SK-N-SH treated with all-trans-retinoic acid at 6 μM for 48 hours (cell line): Measurements from ENCODE around the gene MICU2.

ENCODE experiments used
- ATAC-seq: fragments of 200-7000 bp; cut with Tn5 transposase; 3 replicates; pipeline ENCODE4 v1.9.1; 2020; ENCODE audit warnings: mild to moderate bottlenecking, moderate library complexity
- ARNTL ChIP-seq: fragments of 450-650 bp; formaldehyde crosslinking; IDR thresholded peaks from 2 replicates; pipeline ENCODE4 v1.5.0; 2020; ENCODE audit warnings: low read depth, mild to moderate bottlenecking, moderate library complexity, borderline replicate concordance
- BACH2 ChIP-seq: fragments of 250-450 bp; sonication (Bioruptor Pico); IDR thresholded peaks from 2 replicates; pipeline ENCODE4 v1.9.0; 2021; ENCODE audit warnings: mild to moderate bottlenecking, borderline replicate concordance
- CSDC2 ChIP-seq: fragments of 250-450 bp; sonication (Bioruptor Pico); IDR thresholded peaks from 2 replicates; pipeline ENCODE4 v1.5.0; 2020; ENCODE audit warnings: mild to moderate bottlenecking, moderate library complexity
- ESRRG ChIP-seq: fragments of 250-450 bp; sonication (Bioruptor Pico); IDR thresholded peaks from 2 replicates; pipeline ENCODE4 v1.6.1; 2021; ENCODE audit warnings: mild to moderate bottlenecking
- GLIS3 ChIP-seq: fragments of 250-450 bp; sonication (Bioruptor Pico); IDR thresholded peaks from 2 replicates; pipeline ENCODE4 v1.5.0; 2020; ENCODE audit warnings: mild to moderate bottlenecking, moderate library complexity
- ISL1 ChIP-seq: fragments of 250-450 bp; sonication (Bioruptor Pico); IDR thresholded peaks from 2 replicates; pipeline ENCODE4 v2.1.2; 2022; ENCODE audit warnings: mild to moderate bottlenecking, moderate library complexity
- OSR1 ChIP-seq: fragments of 250-450 bp; sonication (Bioruptor Pico); IDR thresholded peaks from 2 replicates; pipeline ENCODE4 v1.8.0; 2022; ENCODE audit warnings: moderate library complexity, mild to moderate bottlenecking, inconsistent platforms
- PPARA ChIP-seq: fragments of 250-450 bp; sonication (Bioruptor Pico); IDR thresholded peaks from 2 replicates; pipeline ENCODE4 v1.5.0; 2020; ENCODE audit warnings: mild to moderate bottlenecking, borderline replicate concordance
- RARB ChIP-seq: fragments of 250-450 bp; sonication (Bioruptor Pico); IDR thresholded peaks from 2 replicates; pipeline ENCODE4 v1.8.0; 2021; ENCODE audit warnings: mild to moderate bottlenecking, moderate library complexity
- SNAI2 ChIP-seq: fragments of 250-450 bp; sonication (Bioruptor Pico); IDR thresholded peaks from 2 replicates; pipeline ENCODE4 v1.5.0; 2020; ENCODE audit warnings: mild to moderate bottlenecking, moderate library complexity
- TCF4 ChIP-seq: fragments of 250-450 bp; sonication (Bioruptor Pico); IDR thresholded peaks from 2 replicates; pipeline ENCODE4 v1.8.0; 2021; ENCODE audit warnings: mild to moderate bottlenecking, moderate library complexity, borderline replicate concordance
- TOX ChIP-seq: fragments of 250-450 bp; sonication (Bioruptor Pico); IDR thresholded peaks from 2 replicates; pipeline ENCODE4 v1.8.0; 2021; ENCODE audit warnings: mild to moderate bottlenecking, moderate library complexity, borderline replicate concordance
- ZC3H10 ChIP-seq: fragments of 250-450 bp; sonication (Bioruptor Pico); IDR thresholded peaks from 2 replicates; pipeline ENCODE4 v1.5.1; 2021; ENCODE audit warnings: mild to moderate bottlenecking, moderate library complexity
- ZFP3 ChIP-seq: fragments of 250-450 bp; sonication (Bioruptor Pico); IDR thresholded peaks from 2 replicates; pipeline ENCODE4 v1.5.0; 2020; ENCODE audit warnings: mild to moderate bottlenecking, moderate library complexity
- ZFP30 ChIP-seq: fragments of 450-650 bp; formaldehyde crosslinking; IDR thresholded peaks from 2 replicates; pipeline ENCODE4 v1.5.0; 2022; ENCODE audit warnings: mild to moderate bottlenecking, moderate library complexity
- ZNF565 ChIP-seq: fragments of 450-650 bp; formaldehyde crosslinking; conservative IDR thresholded peaks from 2 replicates; pipeline ENCODE4 v1.5.0; 2020; ENCODE audit warnings: low read depth, mild to moderate bottlenecking, moderate library complexity
- ZNF70 ChIP-seq: fragments of 450-650 bp; formaldehyde crosslinking; IDR thresholded peaks from 2 replicates; pipeline ENCODE4 v1.5.0; 2020; ENCODE audit warnings: mild to moderate bottlenecking, moderate library complexity
- TF ChIP-seq, protein P1 (sequence below): fragments of 250-450 bp; sonication (Bioruptor Pico); IDR thresholded peaks from 2 replicates; pipeline ENCODE4 v1.5.0; 2020; ENCODE audit warnings: mild to moderate bottlenecking, moderate library complexity
- TF ChIP-seq, protein P2 (sequence below): fragments of 250-450 bp; sonication (Bioruptor Pico); IDR thresholded peaks from 2 replicates; pipeline ENCODE4 v1.5.1; 2020; ENCODE audit warnings: low read depth, mild to moderate bottlenecking, moderate library complexity
- TF ChIP-seq, protein P3 (sequence below): fragments of 250-450 bp; sonication (Bioruptor Pico); IDR thresholded peaks from 2 replicates; pipeline ENCODE4 v1.5.1; 2021; ENCODE audit warnings: mild to moderate bottlenecking, moderate library complexity
- TF ChIP-seq, protein P4 (sequence below): fragments of 250-450 bp; sonication (Bioruptor Pico); IDR thresholded peaks from 2 replicates; pipeline ENCODE4 v1.8.0; 2020; ENCODE audit warnings: mild to moderate bottlenecking, moderate library complexity, borderline replicate concordance

MICU2 gene

DNA sequence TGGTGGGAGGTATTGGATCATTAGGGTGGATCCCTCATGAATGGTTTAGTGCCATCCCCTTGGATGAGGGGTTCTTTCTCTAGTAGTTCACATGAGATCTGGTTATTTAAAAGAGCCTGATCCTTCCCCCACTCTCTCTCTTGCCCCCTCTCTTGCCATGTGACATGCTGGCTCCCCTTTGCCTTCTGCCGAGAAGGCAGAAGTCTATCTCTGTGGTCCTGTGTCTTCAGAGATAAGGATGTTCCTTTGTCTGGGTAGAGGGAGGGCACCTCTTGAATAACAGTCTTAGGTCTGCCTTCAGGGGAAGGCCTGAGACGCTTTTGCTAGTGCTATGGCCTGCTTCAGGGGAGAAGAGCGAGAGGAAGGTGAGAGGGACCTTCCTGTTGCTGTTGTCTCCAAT lies 142.8 kb downstream of the MICU2 start:
- ATAC-seq: no peak
- TF ChIP-seq ISL1 (CRISPR knock-in tag) (no peak), GLIS3 (CRISPR knock-in tag) (no peak), ZNF565 (no peak), RARB (no peak), ESRRG (CRISPR knock-in tag) (no peak), PPARA (CRISPR knock-in tag) (no peak), BACH2 (no peak), SNAI2 (CRISPR knock-in tag) (no peak), TCF4 (CRISPR knock-in tag) (no peak), ZFP30 (CRISPR knock-in tag) (no peak), ZC3H10 (CRISPR knock-in tag) (no peak), ZFP3 (no peak), TOX (CRISPR knock-in tag) (no peak), ARNTL (no peak), ZNF70 (CRISPR knock-in tag) (no peak), OSR1 (CRISPR knock-in tag) (no peak)
- TF ChIP-seq, protein P1, sequence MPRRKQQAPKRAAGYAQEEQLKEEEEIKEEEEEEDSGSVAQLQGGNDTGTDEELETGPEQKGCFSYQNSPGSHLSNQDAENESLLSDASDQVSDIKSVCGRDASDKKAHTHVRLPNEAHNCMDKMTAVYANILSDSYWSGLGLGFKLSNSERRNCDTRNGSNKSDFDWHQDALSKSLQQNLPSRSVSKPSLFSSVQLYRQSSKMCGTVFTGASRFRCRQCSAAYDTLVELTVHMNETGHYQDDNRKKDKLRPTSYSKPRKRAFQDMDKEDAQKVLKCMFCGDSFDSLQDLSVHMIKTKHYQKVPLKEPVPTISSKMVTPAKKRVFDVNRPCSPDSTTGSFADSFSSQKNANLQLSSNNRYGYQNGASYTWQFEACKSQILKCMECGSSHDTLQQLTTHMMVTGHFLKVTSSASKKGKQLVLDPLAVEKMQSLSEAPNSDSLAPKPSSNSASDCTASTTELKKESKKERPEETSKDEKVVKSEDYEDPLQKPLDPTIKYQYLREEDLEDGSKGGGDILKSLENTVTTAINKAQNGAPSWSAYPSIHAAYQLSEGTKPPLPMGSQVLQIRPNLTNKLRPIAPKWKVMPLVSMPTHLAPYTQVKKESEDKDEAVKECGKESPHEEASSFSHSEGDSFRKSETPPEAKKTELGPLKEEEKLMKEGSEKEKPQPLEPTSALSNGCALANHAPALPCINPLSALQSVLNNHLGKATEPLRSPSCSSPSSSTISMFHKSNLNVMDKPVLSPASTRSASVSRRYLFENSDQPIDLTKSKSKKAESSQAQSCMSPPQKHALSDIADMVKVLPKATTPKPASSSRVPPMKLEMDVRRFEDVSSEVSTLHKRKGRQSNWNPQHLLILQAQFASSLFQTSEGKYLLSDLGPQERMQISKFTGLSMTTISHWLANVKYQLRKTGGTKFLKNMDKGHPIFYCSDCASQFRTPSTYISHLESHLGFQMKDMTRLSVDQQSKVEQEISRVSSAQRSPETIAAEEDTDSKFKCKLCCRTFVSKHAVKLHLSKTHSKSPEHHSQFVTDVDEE (CRISPR knock-in tag): no peak
- TF ChIP-seq, protein P2, sequence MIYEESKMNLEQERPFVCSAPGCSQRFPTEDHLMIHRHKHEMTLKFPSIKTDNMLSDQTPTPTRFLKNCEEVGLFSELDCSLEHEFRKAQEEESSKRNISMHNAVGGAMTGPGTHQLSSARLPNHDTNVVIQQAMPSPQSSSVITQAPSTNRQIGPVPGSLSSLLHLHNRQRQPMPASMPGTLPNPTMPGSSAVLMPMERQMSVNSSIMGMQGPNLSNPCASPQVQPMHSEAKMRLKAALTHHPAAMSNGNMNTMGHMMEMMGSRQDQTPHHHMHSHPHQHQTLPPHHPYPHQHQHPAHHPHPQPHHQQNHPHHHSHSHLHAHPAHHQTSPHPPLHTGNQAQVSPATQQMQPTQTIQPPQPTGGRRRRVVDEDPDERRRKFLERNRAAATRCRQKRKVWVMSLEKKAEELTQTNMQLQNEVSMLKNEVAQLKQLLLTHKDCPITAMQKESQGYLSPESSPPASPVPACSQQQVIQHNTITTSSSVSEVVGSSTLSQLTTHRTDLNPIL: no peak
- TF ChIP-seq, protein P3, sequence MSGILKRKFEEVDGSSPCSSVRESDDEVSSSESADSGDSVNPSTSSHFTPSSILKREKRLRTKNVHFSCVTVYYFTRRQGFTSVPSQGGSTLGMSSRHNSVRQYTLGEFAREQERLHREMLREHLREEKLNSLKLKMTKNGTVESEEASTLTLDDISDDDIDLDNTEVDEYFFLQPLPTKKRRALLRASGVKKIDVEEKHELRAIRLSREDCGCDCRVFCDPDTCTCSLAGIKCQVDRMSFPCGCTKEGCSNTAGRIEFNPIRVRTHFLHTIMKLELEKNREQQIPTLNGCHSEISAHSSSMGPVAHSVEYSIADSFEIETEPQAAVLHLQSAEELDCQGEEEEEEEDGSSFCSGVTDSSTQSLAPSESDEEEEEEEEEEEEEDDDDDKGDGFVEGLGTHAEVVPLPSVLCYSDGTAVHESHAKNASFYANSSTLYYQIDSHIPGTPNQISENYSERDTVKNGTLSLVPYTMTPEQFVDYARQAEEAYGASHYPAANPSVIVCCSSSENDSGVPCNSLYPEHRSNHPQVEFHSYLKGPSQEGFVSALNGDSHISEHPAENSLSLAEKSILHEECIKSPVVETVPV (CRISPR knock-in tag): no peak
- TF ChIP-seq, protein P4, sequence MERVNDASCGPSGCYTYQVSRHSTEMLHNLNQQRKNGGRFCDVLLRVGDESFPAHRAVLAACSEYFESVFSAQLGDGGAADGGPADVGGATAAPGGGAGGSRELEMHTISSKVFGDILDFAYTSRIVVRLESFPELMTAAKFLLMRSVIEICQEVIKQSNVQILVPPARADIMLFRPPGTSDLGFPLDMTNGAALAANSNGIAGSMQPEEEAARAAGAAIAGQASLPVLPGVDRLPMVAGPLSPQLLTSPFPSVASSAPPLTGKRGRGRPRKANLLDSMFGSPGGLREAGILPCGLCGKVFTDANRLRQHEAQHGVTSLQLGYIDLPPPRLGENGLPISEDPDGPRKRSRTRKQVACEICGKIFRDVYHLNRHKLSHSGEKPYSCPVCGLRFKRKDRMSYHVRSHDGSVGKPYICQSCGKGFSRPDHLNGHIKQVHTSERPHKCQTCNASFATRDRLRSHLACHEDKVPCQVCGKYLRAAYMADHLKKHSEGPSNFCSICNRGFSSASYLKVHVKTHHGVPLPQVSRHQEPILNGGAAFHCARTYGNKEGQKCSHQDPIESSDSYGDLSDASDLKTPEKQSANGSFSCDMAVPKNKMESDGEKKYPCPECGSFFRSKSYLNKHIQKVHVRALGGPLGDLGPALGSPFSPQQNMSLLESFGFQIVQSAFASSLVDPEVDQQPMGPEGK (CRISPR knock-in tag): no peak

DNA sequence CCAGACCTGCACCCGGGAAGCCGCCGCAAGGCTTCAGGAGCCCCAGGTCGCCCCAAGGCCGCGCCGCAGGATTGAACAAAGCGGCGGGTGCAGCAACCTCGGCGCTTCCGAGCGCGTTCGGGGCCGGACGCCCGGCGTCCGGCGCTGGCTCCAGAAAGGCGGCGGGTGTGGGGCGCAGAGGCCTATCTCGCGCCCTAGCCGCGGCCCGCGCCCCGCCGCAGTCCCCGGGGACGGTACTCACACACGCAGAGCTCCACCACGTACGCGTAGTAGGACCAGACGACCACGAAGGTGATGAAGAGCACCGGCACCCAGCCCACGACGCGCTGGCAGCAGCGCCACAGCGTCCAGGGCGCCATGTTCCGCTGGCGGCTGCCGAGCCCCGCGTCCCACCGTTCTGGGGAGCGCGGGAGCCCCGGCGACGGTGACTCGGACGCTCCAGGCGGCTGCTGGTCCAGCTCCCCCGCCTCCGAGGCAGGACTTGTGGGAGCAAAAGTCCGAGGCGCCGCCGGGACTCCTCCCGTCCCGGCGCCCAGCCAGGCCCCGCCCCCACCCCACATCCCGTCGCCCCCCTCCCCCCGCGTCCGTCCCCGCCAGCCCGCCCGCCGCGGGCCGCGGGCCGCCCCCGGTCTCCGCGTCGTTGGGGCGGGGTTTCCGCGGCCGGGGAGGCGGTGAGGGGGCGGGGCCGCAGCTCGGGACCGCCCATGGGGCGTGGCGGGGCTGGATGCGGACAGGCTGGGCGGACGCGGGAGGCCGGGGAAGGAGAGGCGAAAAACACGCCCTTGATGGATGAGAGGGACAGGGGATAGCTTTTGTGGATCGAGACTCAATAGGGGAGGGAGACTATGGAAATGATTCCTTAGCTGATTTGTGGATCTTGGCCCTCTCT lies 144.9 kb downstream of the MICU2 start, which contains the start of gene ZDHHC20:
Gene ZDHHC20 (minus strand): TSS at position 491 of the 889 bp plus-strand sequence. CDS start 132 bp downstream, at position 359.
- ATAC-seq: peak; percentile 89
- TF ChIP-seq BACH2: no peak
- TF ChIP-seq RARB: no peak
- TF ChIP-seq OSR1 (CRISPR knock-in tag): no peak
- TF ChIP-seq ESRRG (CRISPR knock-in tag): no peak
- TF ChIP-seq ZFP3: no peak
- TF ChIP-seq, protein P2: no peak
- no peak for TF ChIP-seq ARNTL
- TF ChIP-seq, protein P3 (CRISPR knock-in tag): no peak
- no peak for TF ChIP-seq ISL1 (CRISPR knock-in tag)
- no peak for TF ChIP-seq CSDC2 (CRISPR knock-in tag)
